ENCODE results near the gene STARD5. TPM values are rescaled to one million over a fixed set of nuclear protein-coding genes. Genes with fewer than 3 reads are reported as not detected.

STARD5 gene
- polyA plus RNA-seq, 1 experiment: 19.0 TPM

- H3K27ac ChIP-seq (ENCODE audit: low read depth, low read length): peak overlapping the region; percentile 61
- H3K9me3 ChIP-seq (ENCODE audit: control insufficient read depth, insufficient read depth, low read length): no peaks in the 10 kb centered on the region
- POLR2A ChIA-PET: no interaction called here
- no peak for TF ChIP-seq CTCF (IDR thresholded peaks at IDR 0.05; ENCODE audit: low read depth, low read length)
- CTCF ChIA-PET: interaction anchor here (1.0 to 3.0 kb wide), 2 partner anchors 15 to 38 kb away, joined by 3 to 14 read pairs; no protein-coding TSS in a partner anchor
- no peak overlapping the region for H3K4me3 ChIP-seq (ENCODE audit: low read depth, low read length)
- H3K27me3 ChIP-seq (ENCODE audit: control insufficient read depth, insufficient read depth, low read length): no peaks in the 10 kb centered on the region
- no peak for DNase-seq (ENCODE audit: low read depth, low spot score)
Measured at GRCh38 chr15:81304226-81304625, 19.7 kb downstream of the STARD5 start.

- POLR2A ChIA-PET: no interaction called here
- Histone ChIP-seq H3K9me3 (ENCODE audit: control insufficient read depth, insufficient read depth, low read length) (no peaks in the 10 kb centered on the region), H3K4me3 (ENCODE audit: low read depth, low read length) (no peak overlapping the region), H3K27ac (ENCODE audit: low read depth, low read length) (peak overlapping the region; percentile 61), H3K27me3 (ENCODE audit: control insufficient read depth, insufficient read depth, low read length) (no peaks in the 10 kb centered on the region)
- no peak for DNase-seq (ENCODE audit: low read depth, low spot score)
- CTCF ChIA-PET: interaction anchor here (1.0 to 3.0 kb wide), 2 partner anchors 16 to 37 kb away, joined by 3 to 14 read pairs; no protein-coding TSS in a partner anchor
- no peak for TF ChIP-seq CTCF (IDR thresholded peaks at IDR 0.05; ENCODE audit: low read depth, low read length)
Measured at GRCh38 chr15:81303244-81304225, 20.4 kb downstream of the STARD5 start.

- POLR2A ChIA-PET: no interaction called here
- no peak overlapping the region for H3K4me3 ChIP-seq (ENCODE audit: low read depth, low read length)
- DNase-seq (ENCODE audit: low read depth, low spot score): no peak
- no peaks in the 10 kb centered on the region for H3K27me3 ChIP-seq (ENCODE audit: control insufficient read depth, insufficient read depth, low read length)
- no peak for TF ChIP-seq CTCF (IDR thresholded peaks at IDR 0.05; ENCODE audit: low read depth, low read length)
- no peaks in the 10 kb centered on the region for H3K9me3 ChIP-seq (ENCODE audit: control insufficient read depth, insufficient read depth, low read length)
- H3K27ac ChIP-seq (ENCODE audit: low read depth, low read length): no peak overlapping the region
- CTCF ChIA-PET: interaction anchor here (3.0 kb wide), 1 partner anchor 36 kb away, joined by 14 read pairs; no protein-coding TSS in a partner anchor
Measured at GRCh38 chr15:81302701-81303109, 21.2 kb downstream of the STARD5 start.

- DNase-seq (ENCODE audit: low read depth, low spot score): no peak
- Histone ChIP-seq H3K9me3 (ENCODE audit: control insufficient read depth, insufficient read depth, low read length) (no peaks in the 10 kb centered on the region), H3K27me3 (ENCODE audit: control insufficient read depth, insufficient read depth, low read length) (no peaks in the 10 kb centered on the region), H3K27ac (ENCODE audit: low read depth, low read length) (no peak overlapping the region), H3K4me3 (ENCODE audit: low read depth, low read length) (no peak overlapping the region)
- ChIA-PET CTCF (interaction anchor here (0.7 to 1.4 kb wide), 4 partner anchors 35 to 107 kb away, joined by 3 to 6 read pairs (median 3); no protein-coding TSS in a partner anchor), POLR2A (no interaction called here)
- no peak for TF ChIP-seq CTCF (IDR thresholded peaks at IDR 0.05; ENCODE audit: low read depth, low read length)
Measured at GRCh38 chr15:81301815-81302399, 22.0 kb downstream of the STARD5 start.

All from AG04450 (cell line).